SK-N-SH treated with all-trans-retinoic acid at 6 μM for 48 hours (cell line): ENCODE results near the gene DMBT1.

Source experiments
- ATAC-seq: fragments of 200-7000 bp; cut with Tn5 transposase; 3 replicates; pipeline ENCODE4 v1.9.1; 2020; ENCODE audit warnings: mild to moderate bottlenecking, moderate library complexity
- ARNTL ChIP-seq: fragments of 450-650 bp; formaldehyde crosslinking; IDR thresholded peaks from 2 replicates; pipeline ENCODE4 v1.5.0; 2020; ENCODE audit warnings: low read depth, mild to moderate bottlenecking, moderate library complexity, borderline replicate concordance
- BACH2 ChIP-seq: fragments of 250-450 bp; sonication (Bioruptor Pico); IDR thresholded peaks from 2 replicates; pipeline ENCODE4 v1.9.0; 2021; ENCODE audit warnings: mild to moderate bottlenecking, borderline replicate concordance
- CSDC2 ChIP-seq: fragments of 250-450 bp; sonication (Bioruptor Pico); IDR thresholded peaks from 2 replicates; pipeline ENCODE4 v1.5.0; 2020; ENCODE audit warnings: mild to moderate bottlenecking, moderate library complexity
- CSRNP3 ChIP-seq: fragments of 250-450 bp; sonication (Bioruptor Pico); IDR thresholded peaks from 2 replicates; pipeline ENCODE4 v1.5.1; 2021; ENCODE audit warnings: mild to moderate bottlenecking, moderate library complexity
- GLIS3 ChIP-seq: fragments of 250-450 bp; sonication (Bioruptor Pico); IDR thresholded peaks from 2 replicates; pipeline ENCODE4 v1.5.0; 2020; ENCODE audit warnings: mild to moderate bottlenecking, moderate library complexity
- PATZ1 ChIP-seq: fragments of 250-450 bp; sonication (Bioruptor Pico); IDR thresholded peaks from 2 replicates; pipeline ENCODE4 v1.8.0; 2020; ENCODE audit warnings: mild to moderate bottlenecking, moderate library complexity, borderline replicate concordance
- POU6F1 ChIP-seq: fragments of 250-450 bp; sonication (Bioruptor Pico); IDR thresholded peaks from 2 replicates; pipeline ENCODE4 v1.8.0; 2021; ENCODE audit warnings: low read depth, mild to moderate bottlenecking, moderate library complexity, borderline replicate concordance
- PPARA ChIP-seq: fragments of 250-450 bp; sonication (Bioruptor Pico); IDR thresholded peaks from 2 replicates; pipeline ENCODE4 v1.5.0; 2020; ENCODE audit warnings: mild to moderate bottlenecking, borderline replicate concordance
- RARB ChIP-seq: fragments of 250-450 bp; sonication (Bioruptor Pico); IDR thresholded peaks from 2 replicates; pipeline ENCODE4 v1.8.0; 2021; ENCODE audit warnings: mild to moderate bottlenecking, moderate library complexity
- SNAI2 ChIP-seq: fragments of 250-450 bp; sonication (Bioruptor Pico); IDR thresholded peaks from 2 replicates; pipeline ENCODE4 v1.5.0; 2020; ENCODE audit warnings: mild to moderate bottlenecking, moderate library complexity
- TCF4 ChIP-seq: fragments of 250-450 bp; sonication (Bioruptor Pico); IDR thresholded peaks from 2 replicates; pipeline ENCODE4 v1.8.0; 2021; ENCODE audit warnings: mild to moderate bottlenecking, moderate library complexity, borderline replicate concordance
- TOX ChIP-seq: fragments of 250-450 bp; sonication (Bioruptor Pico); IDR thresholded peaks from 2 replicates; pipeline ENCODE4 v1.8.0; 2021; ENCODE audit warnings: mild to moderate bottlenecking, moderate library complexity, borderline replicate concordance
- TSHZ2 ChIP-seq: fragments of 250-450 bp; sonication (Bioruptor Pico); IDR thresholded peaks from 2 replicates; pipeline ENCODE4 v1.5.0; 2020; ENCODE audit warnings: mild to moderate bottlenecking, moderate library complexity
- ZC3H10 ChIP-seq: fragments of 250-450 bp; sonication (Bioruptor Pico); IDR thresholded peaks from 2 replicates; pipeline ENCODE4 v1.5.1; 2021; ENCODE audit warnings: mild to moderate bottlenecking, moderate library complexity
- ZFP3 ChIP-seq: fragments of 250-450 bp; sonication (Bioruptor Pico); IDR thresholded peaks from 2 replicates; pipeline ENCODE4 v1.5.0; 2020; ENCODE audit warnings: mild to moderate bottlenecking, moderate library complexity
- ZFP30 ChIP-seq: fragments of 450-650 bp; formaldehyde crosslinking; IDR thresholded peaks from 2 replicates; pipeline ENCODE4 v1.5.0; 2022; ENCODE audit warnings: mild to moderate bottlenecking, moderate library complexity
- ZNF565 ChIP-seq: fragments of 450-650 bp; formaldehyde crosslinking; conservative IDR thresholded peaks from 2 replicates; pipeline ENCODE4 v1.5.0; 2020; ENCODE audit warnings: low read depth, mild to moderate bottlenecking, moderate library complexity
- ZNF70 ChIP-seq: fragments of 450-650 bp; formaldehyde crosslinking; IDR thresholded peaks from 2 replicates; pipeline ENCODE4 v1.5.0; 2020; ENCODE audit warnings: mild to moderate bottlenecking, moderate library complexity
- ZNF8 ChIP-seq: fragments of 450-650 bp; formaldehyde crosslinking; IDR thresholded peaks from 2 replicates; pipeline ENCODE4 v1.5.0; 2020; ENCODE audit warnings: mild to moderate bottlenecking, moderate library complexity

The DMBT1 gene

GRCh38 chr10:122560279-122560804 lies at the start of gene DMBT1:
Gene DMBT1, plus strand, starts transcription at chr10:122560754. Its CDS starts 17 bp downstream, at chr10:122560771.
- TF ChIP-seq ZC3H10 (CRISPR knock-in tag) (no peak), SNAI2 (CRISPR knock-in tag) (no peak), ZNF70 (CRISPR knock-in tag) (no peak), ZNF565 (CRISPR knock-in tag) (no peak), POU6F1 (CRISPR knock-in tag) (no peak), PATZ1 (CRISPR knock-in tag) (no peak), TSHZ2 (CRISPR knock-in tag) (no peak), BACH2 (no peak)
- no peak for ATAC-seq

GRCh38 chr10:122513053-122513452 lies 47.5 kb upstream of the DMBT1 start:
- no peak for ATAC-seq
- TF ChIP-seq ZNF70 (CRISPR knock-in tag): no peak
- no peak for TF ChIP-seq POU6F1 (CRISPR knock-in tag)
- TF ChIP-seq CSDC2 (CRISPR knock-in tag): no peak
- no peak for TF ChIP-seq ARNTL
- TF ChIP-seq PPARA (CRISPR knock-in tag): no peak
- TF ChIP-seq ZC3H10 (CRISPR knock-in tag): no peak
- no peak for TF ChIP-seq ZFP30 (CRISPR knock-in tag)

GRCh38 chr10:122514045-122514840 lies 46.3 kb upstream of the DMBT1 start:
- TF ChIP-seq CSRNP3 (CRISPR knock-in tag) (no peak), ARNTL (no peak), RARB (no peak), TCF4 (CRISPR knock-in tag) (no peak), ZFP3 (no peak), GLIS3 (CRISPR knock-in tag) (no peak), ZNF8 (CRISPR knock-in tag) (no peak), SNAI2 (CRISPR knock-in tag) (no peak), ZFP30 (CRISPR knock-in tag) (no peak), POU6F1 (CRISPR knock-in tag) (no peak), TOX (no peak), PPARA (CRISPR knock-in tag) (no peak)
- peak; percentile 32; the same call in 1 of the 3 replicates for ATAC-seq
